B cell (primary cell): ENCODE measurements around the gene WWC1. TPM values are rescaled to one million over a fixed set of nuclear protein-coding genes. Genes with fewer than 3 reads are reported as not detected.

Experiments
- ATAC-seq: fragments of 200-7000 bp; cut with Tn5 transposase; one replicate; pipeline ENCODE4 v1.10.0; 2021; ENCODE audit warnings: low read depth, mild to moderate bottlenecking, moderate number of reproducible peaks, moderate library complexity
- CTCF ChIA-PET: fragments of 350-600 bp; sonication (Branson Sonifier 250); formaldehyde crosslinking; loops from one replicate; lab custom pipeline; 2021; ENCODE audit warnings: antibody characterized with exemption, inconsistent platforms; lab: Charles Lee
- POLR2A ChIA-PET: fragments of 350-600 bp; sonication (Branson Sonifier 250); formaldehyde crosslinking; loops from one replicate; lab custom pipeline; 2021; ENCODE audit warnings: antibody characterized with exemption; lab: Charles Lee
- DNase-seq: peaks from one replicate; pipeline ENCODE4 v3.0.0; 2013
- H2AFZ ChIP-seq: 2 replicates; pipeline ENCODE4 v1.6.1; 2012; ENCODE audit warnings: mild to moderate bottlenecking, low read depth, low read length; ENCODE audit not compliant: insufficient read depth, poor library complexity, severe bottlenecking
- H3K27ac ChIP-seq, 2 donors: 1 replicate in 1 of 2; 2 replicates in 1 of 2; pipeline ENCODE4 v1.5.1; 2012 to 2013; ENCODE audit warnings: low read length in 2 of 2, mild to moderate bottlenecking in 2 of 2, moderate library complexity in 1 of 2
- H3K27me3 ChIP-seq, 4 experiments: fragments of 200-600 bp in 1 of 4; sonication (generic) in 1 of 4; replicated peaks in 1 of 4; 1 replicate in 2 of 4; 2 replicates in 2 of 4; pipeline versions ENCODE4 v1.6.1 to v1.7.0; 2013 to 2016; ENCODE audit warnings: low read length in 3 of 4, mild to moderate bottlenecking in 2 of 4, mixed read lengths in 1 of 4, moderate library complexity in 1 of 4; ENCODE audit not compliant: insufficient read depth in 4 of 4, control insufficient read depth in 3 of 4; ENCODE audit errors: control extremely low read depth in 1 of 4
- H3K36me3 ChIP-seq, 2 experiments: replicated peaks in 1 of 2; 1 replicate in 1 of 2; 2 replicates in 1 of 2; pipeline versions ENCODE4 v1.6.1 to v1.7.1; 2013; ENCODE audit warnings: low read length in 1 of 2; ENCODE audit not compliant: insufficient read depth in 2 of 2, control insufficient read depth in 1 of 2; ENCODE audit errors: control extremely low read depth in 1 of 2, extremely low read depth in 1 of 2
- H3K4me1 ChIP-seq, 2 donors: fragments of 200-600 bp in 1 of 2; sonication (generic) in 1 of 2; 1 replicate in 1 of 2; 2 replicates in 1 of 2; pipeline versions ENCODE4 v1.5.1 to v1.6.1; 2013 to 2017; ENCODE audit warnings: low read length in 2 of 2; ENCODE audit not compliant: control insufficient read depth in 2 of 2, insufficient read depth in 2 of 2
- H3K4me2 ChIP-seq: replicated peaks from 2 replicates; pipeline ENCODE3; 2012; ENCODE audit warnings: mild to moderate bottlenecking, low read depth, low read length; ENCODE audit not compliant: poor library complexity, severe bottlenecking
- H3K4me3 ChIP-seq, 5 experiments: fragments of 200-600 bp in 1 of 5; sonication (generic) in 1 of 5; 1 replicate in 3 of 5; 2 replicates in 2 of 5; pipeline versions ENCODE4 v1.5.1 to v1.7.0; 2011 to 2016; ENCODE audit warnings: low read length in 4 of 5, mild to moderate bottlenecking in 4 of 5, low read depth in 2 of 5, control low read depth in 1 of 5, moderate library complexity in 1 of 5; ENCODE audit not compliant: insufficient read depth in 1 of 5; ENCODE audit errors: control extremely low read depth in 1 of 5, extremely low read depth in 1 of 5
- H3K79me2 ChIP-seq: fragments of 200-600 bp; sonication (generic); one replicate; pipeline ENCODE4 v1.6.0; 2016; ENCODE audit warnings: low read length; ENCODE audit not compliant: control insufficient read depth, insufficient read depth
- H3K9ac ChIP-seq: fragments of 200-600 bp; sonication (generic); 2 replicates; pipeline ENCODE4 v1.6.1; 2017; ENCODE audit warnings: mild to moderate bottlenecking, low read length, moderate library complexity
- H3K9me3 ChIP-seq, 3 donors: one replicate each; pipeline versions ENCODE4 v1.6.1 to v1.7.1; 2013; ENCODE audit warnings: low read length in 2 of 3; ENCODE audit not compliant: control insufficient read depth in 2 of 3, insufficient read depth in 1 of 3; ENCODE audit errors: control extremely low read depth in 1 of 3
- H4K20me1 ChIP-seq: 2 replicates; pipeline ENCODE4 v1.6.0; 2012; ENCODE audit warnings: mild to moderate bottlenecking, low read length; ENCODE audit not compliant: insufficient read depth, control insufficient read depth, poor library complexity, severe bottlenecking
- H3K27ac Mint-ChIP-seq: one replicate; pipeline ENCODE4 v1.8.0; 2021; ENCODE audit warnings: mixed read lengths
- H3K27me3 Mint-ChIP-seq: one replicate; pipeline ENCODE4 v1.8.0; 2021; ENCODE audit warnings: mixed read lengths
- H3K4me1 Mint-ChIP-seq: one replicate; pipeline ENCODE4 v1.8.0; 2021; ENCODE audit warnings: mixed read lengths
- H3K4me3 Mint-ChIP-seq: one replicate; pipeline ENCODE4 v1.8.0; 2021; ENCODE audit warnings: mixed read lengths
- H3K9me3 Mint-ChIP-seq: one replicate; pipeline ENCODE4 v1.8.0; 2022; ENCODE audit warnings: mixed read lengths; ENCODE audit not compliant: insufficient read depth
- EZH2 ChIP-seq: IDR thresholded peaks from 2 replicates; pipeline ENCODE4 v1.6.1; 2012; ENCODE audit warnings: borderline replicate concordance, low read depth, mild to moderate bottlenecking, moderate library complexity, low read length; ENCODE audit not compliant: insufficient read depth, poor library complexity, severe bottlenecking
- WGBS: methylation state at CpG from one replicate; pipeline ENCODE4 v1.1.5; 2013; ENCODE audit warnings: missing lambda C conversion rate; ENCODE audit not compliant: insufficient coverage; 5-methylcytosine and 5-hydroxymethylcytosine counted together
- intact Hi-C: fragments of 100-400 bp; cut with micrococcal nuclease; formaldehyde crosslinking; loops from one replicate; pipeline ENCODE4 v1.10.0; 2022
- polyA plus RNA-seq: library from polyadenylated mRNA; depleted of rRNA; stranded (reverse); fragments of >200 nt; gene quantifications from 2 replicates; pipeline ENCODE4 v1.2.3, GENCODE V29; 2012
- total RNA-seq, 2 donors: library from RNA; stranded (reverse); fragments of 120-200 nt in 1 of 2; gene quantifications; 1 replicate in 1 of 2; 2 replicates in 1 of 2; pipeline versions ENCODE4 v1.2.3 to v1.2.4, GENCODE V29; 2013 to 2022
- TF ChIP-seq, protein P1 (sequence below): fragments of 200-600 bp; IDR thresholded peaks from one replicate; pipeline ENCODE4 v1.8.0; 2022; ENCODE audit warnings: antibody characterized with exemption, mild to moderate bottlenecking

WWC1 gene
- total and polyA plus RNA-seq, 2 donors (not counting 1 experiment from before 2014, with no cell fraction given): 1.5 to 2.0 TPM

DNA sequence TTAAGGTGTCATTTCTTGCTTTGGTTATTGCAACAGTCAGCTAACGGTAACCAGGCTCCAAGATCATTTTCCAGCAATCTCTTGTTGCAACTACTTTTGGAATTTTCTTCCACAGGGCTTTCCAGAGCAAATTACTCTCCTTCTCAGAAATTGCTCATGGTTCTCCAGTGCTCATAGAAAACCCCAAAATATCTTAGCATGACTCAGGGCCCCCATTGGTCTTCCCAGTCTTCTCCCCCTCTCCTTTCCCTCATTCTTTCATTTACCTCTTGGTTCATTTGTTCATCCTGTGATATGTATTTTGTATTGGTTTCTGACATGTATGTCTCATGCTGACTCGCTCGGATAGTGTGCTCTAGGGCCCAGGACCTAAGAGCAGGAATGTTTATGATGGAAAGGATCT, 35.6 kb downstream of the WWC1 start:
- ChIA-PET POLR2A (no interaction called here), CTCF (no interaction called here)
- no peak overlapping the region for H3K4me2 ChIP-seq
- DNase-seq (no peak), ATAC-seq (no peak)
- peaks cover 0 to 2% (median 0%) of the 10 kb centered on the region in 4 experiments for H3K27me3 ChIP-seq
- Mint-ChIP-seq H3K4me3 (no peak overlapping the region), H3K4me1 (peaks cover 4% of the 10 kb centered on the region), H3K27ac (no peak overlapping the region), H3K9me3 (no peaks in the 10 kb centered on the region), H3K27me3 (peaks cover 7% of the 10 kb centered on the region)
- H3K79me2 ChIP-seq: no peaks in the 10 kb centered on the region
- no peak overlapping the region for H3K4me3 ChIP-seq
- H2AFZ ChIP-seq: no peak overlapping the region
- TF ChIP-seq EZH2: no peak
- TF ChIP-seq, protein P1, sequence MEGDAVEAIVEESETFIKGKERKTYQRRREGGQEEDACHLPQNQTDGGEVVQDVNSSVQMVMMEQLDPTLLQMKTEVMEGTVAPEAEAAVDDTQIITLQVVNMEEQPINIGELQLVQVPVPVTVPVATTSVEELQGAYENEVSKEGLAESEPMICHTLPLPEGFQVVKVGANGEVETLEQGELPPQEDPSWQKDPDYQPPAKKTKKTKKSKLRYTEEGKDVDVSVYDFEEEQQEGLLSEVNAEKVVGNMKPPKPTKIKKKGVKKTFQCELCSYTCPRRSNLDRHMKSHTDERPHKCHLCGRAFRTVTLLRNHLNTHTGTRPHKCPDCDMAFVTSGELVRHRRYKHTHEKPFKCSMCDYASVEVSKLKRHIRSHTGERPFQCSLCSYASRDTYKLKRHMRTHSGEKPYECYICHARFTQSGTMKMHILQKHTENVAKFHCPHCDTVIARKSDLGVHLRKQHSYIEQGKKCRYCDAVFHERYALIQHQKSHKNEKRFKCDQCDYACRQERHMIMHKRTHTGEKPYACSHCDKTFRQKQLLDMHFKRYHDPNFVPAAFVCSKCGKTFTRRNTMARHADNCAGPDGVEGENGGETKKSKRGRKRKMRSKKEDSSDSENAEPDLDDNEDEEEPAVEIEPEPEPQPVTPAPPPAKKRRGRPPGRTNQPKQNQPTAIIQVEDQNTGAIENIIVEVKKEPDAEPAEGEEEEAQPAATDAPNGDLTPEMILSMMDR: no peak
- H3K9ac ChIP-seq: no peak overlapping the region
- no peaks in the 10 kb centered on the region for H3K4me1 ChIP-seq
- H3K9me3 ChIP-seq: peaks cover 0 to 3% (median 0%) of the 10 kb centered on the region in 3 donors
- H3K27ac ChIP-seq: no peak overlapping the region
- 93% methylated on average over 3 of the region's 3 CpGs for WGBS
- intact Hi-C loops: no loop called here
- H4K20me1 ChIP-seq: no peaks in the 10 kb centered on the region
- H3K36me3 ChIP-seq: no peaks in the 10 kb centered on the region

DNA sequence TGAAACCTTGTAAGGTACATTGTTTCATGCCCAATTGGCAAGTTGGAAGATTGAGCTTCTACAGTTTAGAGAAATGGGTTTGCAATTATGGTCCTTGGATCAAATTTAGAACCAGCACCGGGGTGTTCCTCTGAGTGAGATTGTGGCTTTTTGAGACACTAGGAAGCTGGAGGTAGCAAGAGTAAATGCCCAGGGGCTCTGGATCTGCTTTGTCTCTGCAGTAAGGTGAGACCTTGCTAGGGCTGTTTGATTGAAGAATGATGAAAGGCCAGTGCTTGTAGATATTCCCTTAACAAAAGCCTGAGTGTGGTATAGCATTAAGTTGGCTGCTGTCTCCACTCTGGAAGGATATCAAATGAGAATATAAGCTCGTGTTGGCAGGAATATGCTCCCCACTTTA, 36.0 kb downstream of the WWC1 start:
- DNase-seq (no peak), ATAC-seq (no peak)
- no peak overlapping the region for H3K9ac ChIP-seq
- H3K79me2 ChIP-seq: no peaks in the 10 kb centered on the region
- H3K27me3 ChIP-seq: peaks cover 0 to 2% (median 0%) of the 10 kb centered on the region in 4 experiments
- H3K36me3 ChIP-seq: no peaks in the 10 kb centered on the region
- intact Hi-C loops: no loop called here
- H3K27ac Mint-ChIP-seq: no peak overlapping the region
- H3K9me3 ChIP-seq: peaks cover 0 to 3% (median 0%) of the 10 kb centered on the region in 3 donors
- ChIA-PET CTCF (no interaction called here), POLR2A (no interaction called here)
- WGBS: 90% methylated on average over 2 of the region's 2 CpGs
- H3K4me3 Mint-ChIP-seq: no peak overlapping the region
- no peak overlapping the region for H2AFZ ChIP-seq
- no peak overlapping the region for H3K27ac ChIP-seq
- H3K9me3 Mint-ChIP-seq: no peaks in the 10 kb centered on the region
- no peak overlapping the region for H3K4me3 ChIP-seq
- H3K27me3 Mint-ChIP-seq: peaks cover 7% of the 10 kb centered on the region
- TF ChIP-seq, protein P1: no peak
- TF ChIP-seq EZH2: no peak
- no peaks in the 10 kb centered on the region for H3K4me1 ChIP-seq
- no peak overlapping the region for H3K4me2 ChIP-seq
- peaks cover 4% of the 10 kb centered on the region for H3K4me1 Mint-ChIP-seq
- H4K20me1 ChIP-seq: no peaks in the 10 kb centered on the region
